ENCODE data around the gene COL21A1.

COL21A1 gene

DNA sequence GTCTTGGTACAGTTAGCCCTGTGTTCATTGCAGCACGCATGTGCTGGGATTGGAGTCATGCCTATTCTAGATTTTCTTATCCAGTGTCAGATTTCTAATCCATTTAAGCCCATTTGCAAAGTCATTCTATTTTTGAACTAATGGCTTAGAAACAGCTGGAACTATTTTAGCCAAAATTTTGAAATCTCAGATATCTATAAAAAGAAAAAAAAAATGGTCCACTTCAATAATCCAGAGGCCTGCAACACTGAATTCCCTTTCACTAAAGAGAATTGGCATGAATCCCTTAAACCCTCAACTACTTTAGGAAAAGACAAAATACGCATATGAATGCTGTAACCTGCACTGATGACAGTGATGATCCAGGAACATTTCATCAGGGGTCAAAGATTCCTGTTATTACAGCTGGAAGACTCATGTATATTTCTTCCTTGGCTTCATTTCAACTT, 1.5 kb downstream of the COL21A1 start:
- no peak for DNase-seq (ENCODE audit: low read depth in 2 of 2)

DNA sequence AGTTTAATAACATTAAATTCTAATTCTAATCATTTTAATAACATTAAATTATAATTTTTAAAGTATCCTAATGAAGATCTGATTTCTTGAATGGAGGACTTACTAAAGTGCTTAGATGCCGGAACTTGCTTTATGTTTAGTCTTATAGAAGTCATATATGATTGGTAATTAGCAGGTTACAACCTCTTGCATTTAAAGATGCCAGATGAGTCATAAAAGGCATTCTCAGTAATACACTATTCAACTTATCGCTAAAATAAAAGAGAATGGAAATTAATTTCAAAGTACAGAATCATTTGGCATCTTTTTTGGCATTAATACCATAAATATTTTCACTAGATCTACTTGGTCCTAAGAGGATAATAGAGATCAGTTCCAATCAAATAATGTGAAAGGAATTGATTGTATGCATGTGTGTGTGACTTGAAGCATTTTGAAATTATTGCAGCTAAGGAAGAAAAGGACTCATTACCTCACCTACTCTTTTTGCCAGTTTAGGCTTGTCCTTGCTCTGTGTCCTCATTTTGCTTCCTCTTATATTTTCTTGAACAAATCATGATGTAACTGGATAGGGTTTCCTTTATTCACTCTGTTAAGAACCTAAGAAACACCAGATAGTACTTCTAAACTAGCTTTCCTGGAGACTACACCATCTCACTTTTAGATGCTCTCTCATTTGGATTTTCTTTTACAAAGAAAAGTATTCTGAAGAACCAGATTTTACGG, 2.7 kb downstream of the COL21A1 start:
- DNase-seq (ENCODE audit: low read depth in 2 of 2), result no peak

DNA sequence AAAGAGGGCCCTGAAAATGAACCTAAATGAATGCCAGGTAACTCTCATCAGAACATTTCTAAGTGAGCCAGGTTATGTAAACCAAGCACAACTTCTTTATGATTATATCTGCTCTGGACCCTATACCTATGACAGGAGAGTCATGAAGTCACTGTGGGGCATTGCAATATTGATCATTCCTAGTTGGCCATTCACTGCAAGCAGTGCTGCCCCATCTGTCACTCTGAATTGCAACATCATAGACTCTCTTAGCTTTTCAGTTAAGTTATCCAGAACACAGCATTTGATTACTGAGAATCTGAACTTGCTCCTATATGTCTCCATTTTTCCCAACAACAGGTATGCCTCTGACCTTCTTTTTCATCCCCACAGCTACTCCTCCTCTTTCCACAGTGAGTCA, 3.3 kb downstream of the COL21A1 start:
- DNase-seq (ENCODE audit: low read depth in 2 of 2), result no peak

DNA sequence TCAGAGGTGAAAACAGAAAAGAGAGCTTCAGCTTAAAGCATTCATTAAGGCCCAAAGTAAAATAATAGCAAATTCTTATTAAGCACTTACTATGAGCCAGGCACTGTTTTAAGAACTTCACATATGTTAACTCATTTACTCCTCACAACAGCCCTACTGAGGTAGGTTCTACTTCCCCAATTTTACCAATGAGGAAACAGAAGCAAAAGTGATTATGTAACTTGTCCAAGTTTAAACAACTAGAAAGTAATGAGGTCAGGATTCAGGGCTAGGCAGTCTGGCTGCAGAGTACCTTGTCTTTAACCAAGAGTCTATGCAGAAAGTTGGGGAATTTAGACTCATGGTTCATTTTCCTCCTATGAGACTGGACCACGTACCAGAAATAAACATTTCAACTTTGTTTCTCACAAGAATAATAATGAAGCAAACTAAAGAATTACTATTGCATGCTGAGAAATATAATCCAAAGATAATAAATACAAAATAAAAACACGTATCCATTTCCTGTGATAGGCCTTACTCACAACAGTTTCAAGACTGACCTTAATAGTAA, 3.8 kb downstream of the COL21A1 start:
- DNase-seq (ENCODE audit: low read depth in 2 of 2), result no peak

DNA sequence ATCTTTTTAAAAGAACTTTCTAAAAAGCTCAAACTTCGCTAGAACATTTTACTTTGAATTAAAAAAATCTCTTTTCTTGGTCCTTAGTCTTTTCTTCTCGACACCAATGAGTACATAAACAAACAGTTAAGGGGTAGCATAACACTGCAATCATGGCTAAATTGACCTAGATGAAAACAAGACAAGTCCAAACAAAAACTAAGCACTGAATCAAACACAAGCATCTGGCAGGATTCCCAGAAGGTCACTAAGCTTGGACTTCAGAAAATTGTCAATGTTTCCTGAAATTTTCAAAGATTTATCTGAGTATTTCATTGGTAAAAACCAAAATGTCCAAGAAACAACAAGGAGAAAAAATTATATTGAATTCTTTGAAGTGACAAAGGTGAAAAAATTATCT, 5.0 kb downstream of the COL21A1 start:
- DNase-seq (ENCODE audit: low read depth in 2 of 2), result no peak

DNA sequence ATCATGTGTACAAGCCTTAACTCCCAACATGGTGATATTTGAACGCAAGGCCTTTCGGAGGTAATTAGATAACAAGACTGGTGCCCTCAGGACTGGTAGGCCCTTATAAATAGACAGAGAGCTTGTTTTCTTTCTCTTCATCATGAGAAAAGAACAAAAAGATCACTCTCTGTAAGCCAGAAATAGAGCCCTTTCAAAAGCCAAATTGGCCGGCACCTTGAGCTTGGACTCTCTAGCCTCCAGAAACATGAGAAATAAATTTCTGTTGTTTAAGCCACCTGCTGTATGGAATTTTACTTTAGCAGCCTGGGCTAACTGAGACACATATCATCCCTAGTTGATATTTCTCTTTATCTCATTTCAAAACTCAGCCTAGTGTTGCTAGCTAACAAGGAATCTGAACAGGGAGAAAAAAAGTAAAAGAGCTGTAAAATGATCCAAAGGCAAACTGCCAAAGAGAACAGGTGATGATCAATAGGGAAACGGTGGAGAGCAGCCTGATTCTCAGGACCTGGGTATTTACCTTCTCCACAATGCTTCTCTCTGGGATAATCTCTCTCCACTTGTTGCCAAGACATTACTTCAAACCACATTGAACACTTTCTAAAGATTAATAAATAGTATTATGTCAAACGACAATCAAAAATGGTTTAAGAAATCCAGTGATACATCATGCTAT, 6.1 kb downstream of the COL21A1 start:
- no peak for DNase-seq (ENCODE audit: low read depth in 2 of 2)

DNA sequence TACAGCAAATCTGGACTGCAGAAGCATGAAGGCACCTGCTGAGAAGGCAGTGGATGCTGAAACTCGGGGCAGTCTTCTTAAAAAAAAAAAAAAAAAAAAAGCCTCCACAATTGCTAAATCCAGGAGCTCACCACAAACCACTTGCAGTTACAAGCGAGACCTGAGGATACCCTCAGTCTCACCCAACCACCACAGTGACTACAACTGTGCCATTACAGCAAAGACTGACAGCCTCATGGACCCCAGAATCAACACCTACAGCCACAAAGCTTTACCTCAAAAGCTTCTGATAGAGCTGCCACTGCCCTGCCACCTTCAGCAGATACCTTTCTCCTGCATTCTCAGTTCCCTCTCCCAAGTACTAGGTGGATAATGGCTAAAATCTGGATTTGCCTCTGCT, 9.0 kb downstream of the COL21A1 start:
- no peak for DNase-seq (ENCODE audit: low read depth in 2 of 2)

DNA sequence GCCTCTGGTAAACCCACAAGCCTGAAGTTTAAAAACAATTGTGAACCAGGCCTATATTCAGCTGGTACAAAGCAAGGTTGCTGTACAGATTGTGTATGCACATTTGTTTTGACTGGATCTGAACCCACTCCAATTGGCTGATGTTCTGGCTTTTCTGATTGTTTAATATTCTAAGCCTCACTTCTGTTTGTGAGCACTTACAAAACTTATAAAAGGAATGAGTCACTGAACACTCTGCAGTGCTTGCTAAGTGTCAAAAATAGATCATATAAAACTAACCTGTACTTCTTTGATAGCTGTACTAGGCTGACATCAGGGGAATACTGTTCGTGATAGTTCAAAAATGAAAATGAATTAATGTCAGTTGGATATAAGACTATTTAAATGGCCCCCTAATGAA, 12.1 kb downstream of the COL21A1 start:
- DNase-seq (ENCODE audit: low read depth in 2 of 2), result no peak

DNA sequence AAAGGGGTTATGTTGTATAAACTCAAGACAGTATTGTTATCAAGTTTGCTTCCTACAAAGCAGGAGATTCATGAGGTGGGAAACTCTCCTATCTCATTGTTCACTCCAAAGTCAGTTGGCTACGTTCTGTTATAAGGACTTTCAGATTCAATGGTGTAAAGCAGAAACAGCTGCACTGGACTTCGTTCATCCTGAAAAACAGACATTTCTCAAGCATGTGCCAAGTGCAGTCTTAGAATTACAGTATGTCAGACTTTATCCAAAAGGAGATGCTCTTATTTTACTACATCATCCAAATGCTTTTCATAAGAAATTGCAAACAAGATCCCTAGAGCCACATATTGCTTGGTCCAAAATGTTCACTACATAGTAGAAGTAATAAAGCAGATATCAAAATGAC, 14.9 kb downstream of the COL21A1 start:
- no peak for DNase-seq (ENCODE audit: low read depth in 2 of 2)

DNA sequence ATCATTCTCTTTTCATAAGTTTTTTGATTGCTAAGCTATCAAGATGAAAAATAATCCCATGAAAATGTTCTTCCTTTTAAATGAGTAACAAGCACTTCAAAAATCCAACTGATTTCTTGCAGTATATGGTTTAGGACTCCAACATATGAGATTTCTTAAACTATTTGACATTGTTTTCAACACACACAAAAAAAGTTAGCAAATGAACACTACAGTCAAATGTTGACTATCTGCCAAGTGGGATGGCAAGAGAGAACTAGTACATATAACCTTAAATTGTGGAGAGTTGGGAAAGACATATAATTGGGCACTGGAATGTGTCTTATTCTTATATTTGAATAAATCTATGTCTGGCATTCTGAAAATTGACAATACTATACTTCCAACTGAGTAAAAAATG, 15.6 kb downstream of the COL21A1 start:
- no peak for DNase-seq (ENCODE audit: low read depth in 2 of 2)

DNA sequence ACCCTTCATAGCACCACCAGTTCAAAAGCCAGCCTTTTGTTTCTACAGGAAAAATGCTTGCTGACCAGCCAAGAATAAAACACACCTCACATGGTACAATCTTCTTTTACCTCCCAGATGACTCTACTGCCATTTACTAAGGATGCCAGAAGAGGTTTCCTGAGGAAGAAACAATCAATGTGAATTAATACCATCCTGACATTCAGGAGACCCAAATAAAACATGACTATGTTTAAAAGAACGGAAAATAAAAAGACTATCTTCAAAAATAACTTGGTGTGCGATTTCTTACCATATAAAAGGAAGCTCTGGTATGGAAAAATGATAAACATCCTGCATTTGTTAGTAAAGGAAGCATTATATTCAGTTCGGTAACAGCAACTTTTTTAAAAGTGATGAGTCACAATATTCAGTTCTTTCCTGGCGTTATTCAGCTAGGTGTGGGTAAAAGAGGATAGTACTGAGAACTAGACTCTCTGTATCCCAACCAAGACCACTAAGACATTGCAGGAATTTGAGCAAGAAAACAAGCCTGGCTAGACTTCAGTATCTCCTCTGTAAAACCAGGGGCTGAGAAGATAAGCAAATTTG, 16.3 kb downstream of the COL21A1 start:
- DNase-seq (ENCODE audit: low read depth in 2 of 2), result no peak

DNA sequence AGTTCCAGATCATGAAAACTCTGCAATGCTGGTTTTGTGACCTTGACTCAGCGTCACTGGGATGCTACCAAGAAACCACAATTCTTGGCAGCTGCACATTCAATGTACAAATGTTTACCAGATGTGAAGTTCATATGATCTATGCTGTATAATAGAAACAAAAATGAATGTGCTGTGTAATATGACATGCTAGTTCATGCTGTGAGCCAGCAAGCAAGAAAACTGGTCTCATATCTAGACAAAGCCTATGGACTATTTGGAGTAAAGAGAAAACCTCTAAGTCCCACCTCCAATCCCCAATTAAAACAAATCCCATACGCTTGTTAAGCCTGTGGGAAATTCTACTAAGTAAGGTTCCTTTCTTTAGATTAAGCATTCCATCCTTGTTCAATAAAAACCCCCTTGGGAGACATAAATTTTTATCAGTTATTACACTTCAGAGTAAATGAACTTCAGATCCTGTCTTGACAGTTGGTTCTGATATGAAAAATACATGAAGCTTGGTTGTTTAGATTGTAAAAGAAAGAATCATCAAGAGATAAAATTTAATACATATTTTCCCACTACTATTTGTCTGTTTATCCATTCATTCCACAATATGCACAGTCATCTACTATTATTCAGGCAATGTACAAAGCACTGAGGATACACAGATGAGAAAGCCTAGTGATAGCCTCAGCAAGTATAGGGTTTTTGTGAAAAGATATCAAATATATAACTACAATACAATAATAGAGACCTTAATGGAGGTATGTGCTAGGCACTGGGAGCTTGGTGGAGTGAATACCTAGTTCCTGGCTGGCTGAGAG, 20.1 kb downstream of the COL21A1 start:
- no peak for DNase-seq (ENCODE audit: low read depth in 2 of 2)

DNA sequence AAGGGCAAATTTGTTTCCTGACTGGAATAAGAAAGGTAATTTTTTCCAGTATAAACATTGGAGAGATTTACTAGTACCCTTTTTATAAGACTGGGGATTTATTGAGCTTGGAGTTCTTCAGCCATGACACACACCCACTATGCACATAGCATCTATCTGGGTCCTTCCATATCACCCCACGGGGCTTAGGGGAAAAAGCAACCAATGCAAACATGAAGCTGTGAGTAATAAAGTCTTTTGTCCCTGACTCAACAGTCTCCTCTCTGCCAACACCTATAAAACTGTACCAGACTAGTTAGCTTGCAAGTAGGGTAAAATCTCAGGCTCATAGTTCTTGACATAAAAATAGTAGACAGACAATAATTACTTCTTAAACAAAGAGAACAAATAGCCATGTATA, 23.4 kb downstream of the COL21A1 start:
- DNase-seq (ENCODE audit: low read depth in 2 of 2), result no peak

DNA sequence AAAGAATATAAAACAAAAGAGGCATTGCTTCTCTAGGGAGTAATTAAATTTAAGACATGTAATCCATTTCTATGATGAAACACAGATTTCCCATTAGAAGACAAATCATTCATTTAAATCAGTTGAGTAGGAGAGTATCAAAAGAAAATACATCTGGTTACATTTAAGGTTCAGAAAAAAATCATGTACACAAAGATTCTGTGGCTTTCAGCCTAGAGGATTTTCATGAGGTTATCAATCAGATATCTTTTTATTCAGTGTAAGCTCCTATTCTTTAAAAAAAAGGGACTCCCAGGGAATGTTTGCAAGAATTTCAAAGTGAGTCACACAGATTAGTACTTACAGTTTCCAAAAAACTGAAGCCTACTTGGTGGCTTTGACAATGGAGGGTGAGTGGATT, 24.9 kb downstream of the COL21A1 start:
- DNase-seq (ENCODE audit: low read depth in 2 of 2), result no peak

DNA sequence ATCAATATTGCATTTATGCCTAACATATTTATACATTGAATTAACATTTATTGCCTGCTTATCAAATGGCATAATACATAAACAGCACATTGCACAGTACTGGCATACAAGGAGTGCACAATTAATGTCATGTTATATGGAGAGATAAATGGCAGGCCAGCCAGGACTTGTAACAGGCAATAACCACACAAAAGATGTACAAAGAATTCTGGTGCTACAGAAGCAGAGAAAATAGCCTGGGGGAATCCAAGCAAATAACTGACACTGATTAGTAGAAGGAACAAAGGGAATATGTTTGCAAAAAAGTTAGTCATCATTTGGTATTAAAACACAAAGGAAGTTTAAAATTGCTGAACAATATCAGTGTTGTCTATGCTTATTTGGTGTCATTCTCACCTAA, 27.3 kb downstream of the COL21A1 start:
- no peak for DNase-seq (ENCODE audit: low read depth in 2 of 2)

DNA sequence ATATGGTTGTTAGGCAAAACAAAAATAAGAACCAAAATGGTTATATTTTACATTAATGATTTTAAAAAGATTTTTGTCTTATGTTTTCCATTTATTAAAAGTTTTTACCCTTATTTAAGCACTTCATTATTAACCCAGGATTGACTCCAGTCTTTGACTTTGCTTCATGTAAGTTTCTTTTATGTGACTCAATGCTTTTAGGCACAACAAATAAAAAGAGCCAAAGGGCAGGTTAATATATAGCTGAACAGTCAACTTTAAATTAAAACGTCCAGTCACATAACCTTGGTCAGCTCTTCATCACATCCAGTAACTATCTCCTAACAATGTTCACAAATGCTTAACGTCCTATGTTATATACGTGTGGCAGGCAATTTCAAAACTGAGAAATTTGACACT, 32.7 kb downstream of the COL21A1 start:
- no peak for DNase-seq (ENCODE audit: low read depth in 2 of 2)

DNA sequence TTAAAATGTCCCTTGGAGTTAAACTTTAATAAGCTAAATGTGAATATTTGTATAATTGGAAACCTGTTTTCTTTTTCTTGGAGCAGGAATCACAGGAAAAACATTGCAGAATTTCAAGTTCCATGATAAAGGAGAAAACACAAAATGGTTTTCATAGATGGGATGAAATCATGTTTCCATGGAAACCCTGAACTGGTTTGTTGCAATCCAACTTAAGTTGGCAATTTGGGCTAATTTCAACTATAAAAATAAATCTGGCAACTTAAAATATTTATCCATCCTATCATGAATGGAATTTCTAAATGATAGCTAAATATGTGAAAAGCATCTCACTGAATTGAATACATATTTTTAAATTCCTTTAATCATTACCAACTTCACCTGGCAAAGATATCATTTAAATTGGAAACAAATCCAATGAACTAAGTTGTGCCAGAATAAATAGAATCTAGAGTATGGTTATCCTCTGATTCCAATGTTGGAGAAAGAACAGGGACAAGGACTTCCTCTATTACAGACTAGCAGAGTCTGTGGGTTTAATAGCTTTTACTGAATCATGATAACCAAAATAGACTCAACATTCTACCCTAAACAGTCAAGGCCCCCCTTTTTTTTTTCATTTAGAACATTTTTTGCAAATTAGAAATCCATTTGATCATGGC, 33.2 kb downstream of the COL21A1 start:
- DNase-seq (ENCODE audit: low read depth in 2 of 2), result no peak

DNA sequence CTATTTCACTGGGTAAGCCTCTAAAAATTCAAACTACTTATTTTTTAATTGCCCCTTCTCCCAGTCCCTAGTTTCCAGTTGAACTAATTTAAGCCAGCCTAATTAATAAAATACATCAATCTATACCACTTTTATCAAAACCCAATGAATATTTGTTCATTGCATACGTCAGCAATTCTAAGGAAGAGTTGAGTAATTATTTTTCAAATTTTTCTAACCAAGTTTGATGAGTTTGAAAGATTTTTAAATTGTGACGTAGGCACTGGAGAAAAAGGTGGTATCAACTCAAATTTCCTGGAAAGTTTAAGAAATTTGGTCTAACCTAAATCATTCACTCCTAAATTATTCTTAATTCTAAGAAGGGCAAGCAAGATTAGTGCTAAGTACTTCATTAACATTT, 35.7 kb downstream of the COL21A1 start:
- no peak for DNase-seq (ENCODE audit: low read depth in 2 of 2)

DNA sequence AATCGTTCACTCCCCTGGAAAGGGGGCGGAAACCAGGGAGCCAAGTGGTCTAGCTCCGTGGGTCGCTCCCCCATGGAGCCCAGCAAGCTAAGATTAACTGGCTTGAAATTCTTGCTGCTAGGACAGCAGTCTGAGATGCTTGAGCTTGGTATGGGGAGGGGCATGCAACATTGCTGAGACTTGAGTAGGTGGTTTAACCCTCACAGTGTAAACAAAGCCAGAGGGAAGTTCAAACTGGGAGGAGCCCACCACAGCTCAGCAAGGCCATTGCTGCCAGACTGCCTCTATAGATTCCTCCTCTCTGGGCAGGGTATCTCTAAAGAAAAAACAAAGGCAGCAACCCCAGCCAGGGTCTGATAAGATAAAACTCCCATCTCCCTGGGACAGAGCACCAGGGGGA, 43.2 kb downstream of the COL21A1 start:
- no peak for DNase-seq (ENCODE audit: low read depth in 2 of 2)

DNA sequence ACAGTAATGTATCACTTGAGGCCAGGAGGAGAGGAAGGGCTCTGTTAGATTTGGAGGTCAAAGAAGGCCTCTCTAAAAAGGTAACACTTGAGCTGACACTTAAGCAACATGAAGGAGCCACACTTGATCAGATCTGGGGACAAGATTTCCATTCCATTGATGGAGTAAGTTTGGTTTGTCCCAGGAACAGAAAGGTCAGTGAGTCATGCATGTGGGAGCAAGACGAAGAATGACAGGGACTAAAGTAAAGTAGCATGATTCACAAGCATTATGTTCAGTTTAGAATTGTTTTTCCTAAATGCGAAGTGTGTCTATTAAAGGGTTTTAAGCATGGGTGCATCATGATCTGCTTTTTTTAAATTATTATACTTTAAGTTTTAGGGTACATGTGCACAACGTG, 47.4 kb downstream of the COL21A1 start:
- no peak for DNase-seq (ENCODE audit: low read depth in 2 of 2)

DNA sequence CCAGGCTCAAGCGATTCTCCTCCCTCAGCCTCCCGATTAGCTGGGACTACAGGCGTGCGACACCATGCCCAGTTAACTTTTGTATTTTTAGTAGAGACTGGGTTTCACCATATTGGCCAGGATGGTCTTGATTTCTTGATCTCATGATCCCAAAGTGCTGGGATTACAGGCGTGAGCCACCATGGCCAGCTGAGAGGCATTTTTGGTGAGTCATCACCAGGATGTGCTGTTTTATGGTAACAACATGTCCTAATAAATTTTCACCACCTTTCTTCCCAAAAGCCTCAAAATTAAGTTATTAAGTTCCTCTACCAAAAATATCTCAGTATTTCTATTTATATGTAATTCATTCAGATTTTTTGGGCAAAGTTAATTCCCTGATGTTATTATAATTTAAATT, 53.5 kb downstream of the COL21A1 start:
- DNase-seq (ENCODE audit: low read depth in 2 of 2), result no peak

DNA sequence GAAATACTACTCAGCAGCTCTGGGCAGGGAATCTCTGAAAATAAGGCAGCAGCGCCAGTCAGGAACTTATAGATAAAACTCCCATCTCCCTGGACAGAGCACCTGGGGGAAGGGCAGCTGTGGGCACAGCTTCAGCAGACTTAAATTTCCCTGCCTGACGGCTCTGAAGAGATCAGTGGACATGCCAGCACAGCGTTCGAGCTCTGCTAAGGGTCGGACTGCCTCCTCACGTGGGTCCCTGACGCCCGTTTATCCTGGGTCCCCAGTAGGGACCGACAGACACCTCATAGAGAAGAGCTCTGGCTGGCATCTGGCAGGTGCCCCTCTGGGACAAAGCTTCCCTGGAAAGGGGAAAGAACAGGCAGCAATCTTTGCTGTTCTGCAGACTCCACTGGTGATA, 59.0 kb downstream of the COL21A1 start:
- no peak for DNase-seq (ENCODE audit: low read depth in 2 of 2)
